Naive thymus-derived CD4-positive, alpha-beta T cell (primary cell): ENCODE results near the gene TSHZ1. TPM values are rescaled to one million over a fixed set of nuclear protein-coding genes. Genes with fewer than 3 reads are reported as not detected.

ENCODE experiments used
- ATAC-seq: fragments of 150-1000 bp; cut with Tn5 transposase; 2 replicates; pipeline ENCODE4 v1.10.0; 2021; ENCODE audit warnings: mild to moderate bottlenecking, moderate library complexity
- CTCF ChIA-PET: fragments of 350-600 bp; sonication (Branson Sonifier 250); formaldehyde crosslinking; loops from one replicate; lab custom pipeline; 2021; ENCODE audit warnings: antibody characterized with exemption; lab: Charles Lee
- POLR2A ChIA-PET: fragments of 350-600 bp; sonication (Branson Sonifier 250); formaldehyde crosslinking; loops from one replicate; lab custom pipeline; 2021; ENCODE audit warnings: antibody characterized with exemption, inconsistent platforms; lab: Charles Lee
- DNase-seq, 9 donors: peaks; one replicate each; pipeline versions ENCODE4 v3.0.0 to v3.0.0-alpha.2; 2020 to 2022; ENCODE audit warnings: mixed read lengths in 1 of 9
- H3K27ac ChIP-seq: one replicate; pipeline ENCODE4 v1.7.0; 2013; ENCODE audit warnings: mild to moderate bottlenecking, low read depth, low read length, moderate library complexity
- H3K27me3 ChIP-seq, 2 donors: one replicate each; pipeline ENCODE4 v1.7.0; 2013; ENCODE audit warnings: low read length in 2 of 2, mild to moderate bottlenecking in 2 of 2, moderate library complexity in 2 of 2; ENCODE audit not compliant: control insufficient read depth in 2 of 2, insufficient read depth in 2 of 2
- H3K36me3 ChIP-seq, 3 experiments: 1 replicate in 2 of 3; 2 replicates in 1 of 3; pipeline ENCODE4 v1.7.0; 2013; ENCODE audit warnings: low read length in 3 of 3, mild to moderate bottlenecking in 3 of 3, moderate library complexity in 1 of 3; ENCODE audit not compliant: insufficient read depth in 3 of 3, control insufficient read depth in 2 of 3
- H3K4me1 ChIP-seq, 2 donors: one replicate each; pipeline ENCODE4 v1.7.0; 2013; ENCODE audit warnings: low read length in 2 of 2, mild to moderate bottlenecking in 2 of 2, moderate library complexity in 1 of 2; ENCODE audit not compliant: control insufficient read depth in 2 of 2, insufficient read depth in 2 of 2
- H3K4me3 ChIP-seq: 2 replicates; pipeline ENCODE4 v1.7.0; 2013; ENCODE audit warnings: mild to moderate bottlenecking, low read length
- H3K9me3 ChIP-seq, 3 experiments: 1 replicate in 2 of 3; 2 replicates in 1 of 3; pipeline ENCODE4 v1.7.0; 2013; ENCODE audit warnings: low read length in 3 of 3; ENCODE audit not compliant: control insufficient read depth in 2 of 3
- H3K27ac Mint-ChIP-seq, 9 donors: one replicate each; pipeline ENCODE4 v1.8.0; 2020 to 2022; ENCODE audit warnings: mixed read lengths in 9 of 9, mild to moderate bottlenecking in 8 of 9, moderate library complexity in 5 of 9, inconsistent platforms in 2 of 9
- H3K27me3 Mint-ChIP-seq, 5 donors: one replicate each; pipeline ENCODE4 v1.8.0; 2021 to 2022; ENCODE audit warnings: mixed read lengths in 5 of 5, mild to moderate bottlenecking in 1 of 5
- H3K36me3 Mint-ChIP-seq, 5 donors: one replicate each; pipeline ENCODE4 v1.8.0; 2020 to 2022; ENCODE audit warnings: mixed read lengths in 5 of 5, mild to moderate bottlenecking in 3 of 5, inconsistent platforms in 1 of 5
- H3K4me1 Mint-ChIP-seq, 7 donors: one replicate each; pipeline ENCODE4 v1.8.0; 2020 to 2022; ENCODE audit warnings: mixed read lengths in 7 of 7, mild to moderate bottlenecking in 3 of 7, inconsistent platforms in 1 of 7
- H3K4me3 Mint-ChIP-seq, 10 donors: one replicate each; pipeline ENCODE4 v1.8.0; 2020 to 2022; ENCODE audit warnings: mild to moderate bottlenecking in 10 of 10, mixed read lengths in 10 of 10, moderate library complexity in 6 of 10, inconsistent platforms in 2 of 10
- H3K9me3 Mint-ChIP-seq, 11 donors: one replicate each; pipeline ENCODE4 v1.8.0; 2020 to 2022; ENCODE audit warnings: mixed read lengths in 11 of 11, mild to moderate bottlenecking in 4 of 11, inconsistent platforms in 1 of 11, moderate library complexity in 1 of 11
- intact Hi-C, 2 donors: fragments of 100-400 bp; cut with micrococcal nuclease; formaldehyde crosslinking; loops; one replicate each; pipeline ENCODE4 v1.15.1; 2023
- polyA plus RNA-seq, 2 donors: library from polyadenylated mRNA; unstranded; fragments of 300-500 nt; fragmentation: Illumina TruSeq; gene quantifications; one replicate each; pipeline ENCODE4 v1.2.3, GENCODE V29; 2021
- total RNA-seq, 6 experiments: library from RNA in 5 of 6; stranded (reverse) in 5 of 6; gene quantifications; 1 replicate in 5 of 6; 2 replicates in 1 of 6; pipeline ENCODE4 v1.2.3 and lab custom pipeline; 2021 to 2026

Gene TSHZ1
- total and polyA plus RNA-seq, 7 experiments from 2014 or later: 4.5 to 33.5 (median 23.4) TPM

GRCh38 chr18:75205514-75206132, 5.0 kb upstream of the TSHZ1 start:
- CTCF ChIA-PET: no interaction called here
- H3K36me3 Mint-ChIP-seq: peaks cover 0 to 22% (median 17%) of the 10 kb centered on the region in 5 donors
- Histone ChIP-seq H3K27me3 (no peaks in the 10 kb centered on the region), H3K36me3 (peaks cover 0 to 12% (median 0%) of the 10 kb centered on the region in 3 experiments), H3K9me3 (no peaks in the 10 kb centered on the region), H3K4me1 (peaks cover 11 to 18% of the 10 kb centered on the region in 2 donors), H3K4me3 (no peak overlapping the region), H3K27ac (no peak overlapping the region)
- peaks cover 32 to 53% (median 47%) of the 10 kb centered on the region in 7 donors for H3K4me1 Mint-ChIP-seq
- H3K27ac Mint-ChIP-seq: peak overlapping the region in 8 of 9 donors; percentile 15 to 98 (median 66)
- intact Hi-C loops: loop anchor here (1.0 to 5.0 kb wide), 7 partner anchors 8 to 1617 kb away; partner anchors contain the start of genes CYB5A (in 1 of the 2) and ZNF236 (in 1 of the 2)
- ATAC-seq: no peak
- peaks cover 0 to 40% (median 0%) of the 10 kb centered on the region in 5 donors for H3K27me3 Mint-ChIP-seq
- peak overlapping the region; percentile 44 to 97 (median 76) for H3K4me3 Mint-ChIP-seq
- no peak for DNase-seq
- H3K9me3 Mint-ChIP-seq: peaks cover 0 to 2% (median 0%) of the 10 kb centered on the region in 11 donors
- POLR2A ChIA-PET: interaction anchor here (0.6 to 3.2 kb wide), 3 partner anchors 11 to 40 kb away, joined by 3 to 12 read pairs (median 3); no protein-coding TSS in a partner anchor

- DNase-seq: no peak
- no peak overlapping the region for H3K4me3 ChIP-seq
Measured at GRCh38 chr18:75206452-75207309, 3.9 kb upstream of the TSHZ1 start.

GRCh38 chr18:75207310-75208154, 3.1 kb upstream of the TSHZ1 start:
- Histone ChIP-seq H3K27ac (peak overlapping the region; percentile 90), H3K36me3 (peaks cover 0 to 5% (median 0%) of the 10 kb centered on the region in 3 experiments), H3K4me1 (peaks cover 15 to 22% of the 10 kb centered on the region in 2 donors), H3K9me3 (no peaks in the 10 kb centered on the region), H3K27me3 (no peaks in the 10 kb centered on the region), H3K4me3 (peak overlapping the region; percentile 89)
- intact Hi-C loops: loop anchor here (2.0 to 5.0 kb wide), 7 partner anchors 47 to 1615 kb away; partner anchors contain the start of genes CYB5A (in 1 of the 2) and ZNF236 (in 1 of the 2)
- H3K27me3 Mint-ChIP-seq: peaks cover 0 to 41% (median 0%) of the 10 kb centered on the region in 5 donors
- H3K4me1 Mint-ChIP-seq: peaks cover 35 to 59% (median 45%) of the 10 kb centered on the region in 7 donors
- H3K9me3 Mint-ChIP-seq: peaks cover 0 to 5% (median 0%) of the 10 kb centered on the region in 11 donors
- no peak for ATAC-seq
- peak in 1 of 9 donors; percentile 43 for DNase-seq
- H3K4me3 Mint-ChIP-seq: peak overlapping the region; percentile 91 to 99 (median 96)
- ChIA-PET CTCF (no interaction called here), POLR2A (interaction anchor here (0.7 to 3.2 kb wide), 6 partner anchors 9 to 137 kb away, joined by 3 to 12 read pairs (median 4); no protein-coding TSS in a partner anchor)
- H3K27ac Mint-ChIP-seq: peak overlapping the region; percentile 89 to 98 (median 94)
- peaks cover 0 to 13% (median 9%) of the 10 kb centered on the region in 5 donors for H3K36me3 Mint-ChIP-seq

More at GRCh38 chr18:75206452-75207309, 3.9 kb upstream of the TSHZ1 start:
- Mint-ChIP-seq H3K36me3 (peaks cover 0 to 13% (median 10%) of the 10 kb centered on the region in 5 donors), H3K27ac (peak overlapping the region in 8 of 9 donors; percentile 15 to 98 (median 92)), H3K27me3 (peaks cover 0 to 40% (median 0%) of the 10 kb centered on the region in 5 donors), H3K4me1 (peaks cover 32 to 56% (median 43%) of the 10 kb centered on the region in 7 donors), H3K4me3 (peak overlapping the region; percentile 91 to 99 (median 96)), H3K9me3 (peaks cover 0 to 5% (median 0%) of the 10 kb centered on the region in 11 donors)
- peaks cover 11 to 18% of the 10 kb centered on the region in 2 donors for H3K4me1 ChIP-seq
- no peak for ATAC-seq
- H3K27ac ChIP-seq: peak overlapping the region; percentile 90
- no peaks in the 10 kb centered on the region for H3K27me3 ChIP-seq
- no peaks in the 10 kb centered on the region for H3K9me3 ChIP-seq
- H3K36me3 ChIP-seq: peaks cover 0 to 9% (median 0%) of the 10 kb centered on the region in 3 experiments
- ChIA-PET POLR2A (interaction anchor here (0.6 to 3.2 kb wide), 5 partner anchors 8 to 39 kb away, joined by 3 to 12 read pairs (median 4); no protein-coding TSS in a partner anchor), CTCF (no interaction called here)
- intact Hi-C loops: loop anchor here (2.0 to 5.0 kb wide), 6 partner anchors 161 to 1616 kb away; partner anchors contain the start of genes CYB5A (in 1 of the 2) and ZNF236 (in 1 of the 2)

- Mint-ChIP-seq H3K36me3 (peaks cover 0 to 13% (median 5%) of the 10 kb centered on the region in 5 donors), H3K9me3 (peaks cover 0 to 5% (median 0%) of the 10 kb centered on the region in 11 donors), H3K4me1 (peaks cover 42 to 61% (median 47%) of the 10 kb centered on the region in 7 donors), H3K27ac (peak overlapping the region; percentile 89 to 98 (median 94)), H3K27me3 (peaks cover 0 to 38% (median 0%) of the 10 kb centered on the region in 5 donors), H3K4me3 (peak overlapping the region; percentile 91 to 99 (median 96))
- peak overlapping the region; percentile 90 for H3K27ac ChIP-seq
- DNase-seq: peak; percentile 18 to 60 (median 41)
- peak; percentile 9 for ATAC-seq
- H3K36me3 ChIP-seq: peaks cover 0 to 5% (median 0%) of the 10 kb centered on the region in 3 experiments
- H3K4me3 ChIP-seq: peak overlapping the region; percentile 89
- peaks cover 22 to 25% of the 10 kb centered on the region in 2 donors for H3K4me1 ChIP-seq
- H3K27me3 ChIP-seq: no peaks in the 10 kb centered on the region
- ChIA-PET CTCF (no interaction called here), POLR2A (interaction anchor here (1.0 to 7.5 kb wide), 7 partner anchors 8 to 610 kb away, joined by 3 to 91 read pairs (median 4); partner anchors contain the start of gene ZNF407)
- no peaks in the 10 kb centered on the region for H3K9me3 ChIP-seq
- intact Hi-C loops: loop anchor here (2.0 to 5.0 kb wide), 6 partner anchors 47 to 1614 kb away; partner anchors contain the start of genes CYB5A (in 1 of the 2) and ZNF236 (in 1 of the 2)
Measured at GRCh38 chr18:75208155-75208835, 2.3 kb upstream of the TSHZ1 start.

- Histone ChIP-seq H3K4me3 (peak overlapping the region; percentile 89), H3K9me3 (no peaks in the 10 kb centered on the region), H3K27me3 (no peaks in the 10 kb centered on the region), H3K27ac (peak overlapping the region; percentile 90), H3K36me3 (peaks cover 0 to 5% (median 0%) of the 10 kb centered on the region in 3 experiments), H3K4me1 (peaks cover 24 to 28% of the 10 kb centered on the region in 2 donors)
- Mint-ChIP-seq H3K36me3 (peaks cover 0 to 11% (median 5%) of the 10 kb centered on the region in 5 donors), H3K27me3 (peaks cover 0 to 36% (median 0%) of the 10 kb centered on the region in 5 donors), H3K4me1 (peaks cover 42 to 62% (median 50%) of the 10 kb centered on the region in 7 donors), H3K27ac (peak overlapping the region in 5 of 9 donors; percentile 29 to 99 (median 96)), H3K9me3 (peaks cover 0 to 5% (median 0%) of the 10 kb centered on the region in 11 donors), H3K4me3 (peak overlapping the region in 6 of 10 donors; percentile 91 to 100 (median 98))
- intact Hi-C loops: loop anchor here (1.0 to 5.0 kb wide), 10 partner anchors 48 to 1614 kb away; partner anchors contain the start of genes CYB5A (in 1 of the 2), TIMM21 (in 1 of the 2), ZNF236 (in 1 of the 2) and ZNF407 (in 1 of the 2)
- ChIA-PET POLR2A (interaction anchor here (1.0 to 7.5 kb wide), 9 partner anchors 10 to 611 kb away, joined by 3 to 91 read pairs (median 8); partner anchors contain the start of gene ZNF407), CTCF (no interaction called here)
- ATAC-seq: no peak
- peak in 3 of 9 donors; percentile 8 to 29 (median 20) for DNase-seq
Measured at GRCh38 chr18:75208836-75209128, 1.8 kb upstream of the TSHZ1 start.
